HepG2 (cell line): Measurements from ENCODE around the gene ACAT2. TPM values are rescaled to one million over a fixed set of nuclear protein-coding genes. Genes with fewer than 3 reads are reported as not detected.

ENCODE experiments used
- ARID3A ChIP-seq: IDR thresholded peaks from 2 replicates; pipeline ENCODE4 v1.6.1; 2012; ENCODE audit warnings: low read depth, low read length, improper control_type of control experiment
- ARNT2 ChIP-seq: sonication (generic); formaldehyde crosslinking; IDR thresholded peaks from 2 replicates; pipeline ENCODE4 v1.8.0; 2022; ENCODE audit warnings: mild to moderate bottlenecking, low read depth, missing genetic modification reagents, moderate library complexity
- DPF2 ChIP-seq: sonication (generic); formaldehyde crosslinking; IDR thresholded peaks from 2 replicates; pipeline ENCODE4 v1.4.0; 2020; ENCODE audit warnings: mild to moderate bottlenecking, low read depth, missing genetic modification reagents, borderline replicate concordance
- EP300 ChIP-seq, 3 experiments: sonication (generic) in 1 of 3; formaldehyde crosslinking in 1 of 3; IDR thresholded peaks; 2 replicates each; pipeline versions ENCODE4 v1.5.1 to v1.6.1; 2011 to 2020; ENCODE audit warnings: low read depth in 2 of 3, low read length in 2 of 3, borderline replicate concordance in 1 of 3, improper control_type of control experiment in 1 of 3, mild to moderate bottlenecking in 1 of 3, missing genetic modification reagents in 1 of 3, moderate library complexity in 1 of 3
- FOXM1 ChIP-seq: sonication (generic); formaldehyde crosslinking; IDR thresholded peaks from 2 replicates; pipeline ENCODE4 v1.5.0; 2020; ENCODE audit warnings: missing genetic modification reagents
- GATA4 ChIP-seq: sonication (generic); IDR thresholded peaks from 2 replicates; pipeline ENCODE4 v1.6.1; 2016; ENCODE audit warnings: antibody characterized with exemption, low read depth, borderline replicate concordance
- HDAC2 ChIP-seq: sonication (generic); formaldehyde crosslinking; IDR thresholded peaks from 2 replicates; pipeline ENCODE4 v1.4.0; 2020; ENCODE audit warnings: missing genetic modification reagents
- KDM4B ChIP-seq: sonication (generic); formaldehyde crosslinking; IDR thresholded peaks from 2 replicates; pipeline ENCODE4 v1.4.0; 2020; ENCODE audit warnings: missing genetic modification reagents
- SAP130 ChIP-seq: IDR thresholded peaks from 2 replicates; pipeline ENCODE4 v1.6.1; 2016; ENCODE audit warnings: low read depth
- SOX13 ChIP-seq, 3 experiments: fragments of 450-650 bp in 1 of 3; sonication (generic) in 1 of 3; formaldehyde crosslinking in 1 of 3; IDR thresholded peaks in 2 of 3; conservative IDR thresholded peaks in 1 of 3; 2 replicates each; pipeline versions ENCODE4 v1.5.0 to v1.6.1; 2016 to 2020; ENCODE audit warnings: antibody characterized with exemption in 1 of 3, mild to moderate bottlenecking in 1 of 3, missing compliant biosample characterization in 1 of 3, missing genetic modification reagents in 1 of 3, moderate library complexity in 1 of 3
- SP5 ChIP-seq: IDR thresholded peaks from 2 replicates; pipeline ENCODE4 v1.6.1; 2016; ENCODE audit warnings: low read depth, borderline replicate concordance
- TBL1XR1 ChIP-seq: fragments of 150-350 bp; IDR thresholded peaks from 2 replicates; pipeline ENCODE4 v1.6.1; 2014; ENCODE audit warnings: borderline replicate concordance, low read length; ENCODE audit not compliant: partially characterized antibody
- U2AF2 ChIP-seq: fragments of 200-400 bp; formaldehyde crosslinking; IDR thresholded peaks from 2 replicates; pipeline ENCODE4 v1.6.1; 2017; ENCODE audit warnings: low read depth, mild to moderate bottlenecking, low read length
- ZFP41 ChIP-seq: sonication (generic); formaldehyde crosslinking; IDR thresholded peaks from 2 replicates; pipeline ENCODE4 v1.4.0; 2020; ENCODE audit warnings: mild to moderate bottlenecking, missing genetic modification reagents, borderline replicate concordance
- ZNF234 ChIP-seq: sonication (generic); formaldehyde crosslinking; conservative IDR thresholded peaks from 2 replicates; pipeline ENCODE4 v1.5.1; 2020; ENCODE audit warnings: mild to moderate bottlenecking, missing genetic modification reagents
- ZNF235 ChIP-seq: sonication (generic); formaldehyde crosslinking; IDR thresholded peaks from 2 replicates; pipeline ENCODE4 v1.8.1; 2023; ENCODE audit warnings: mild to moderate bottlenecking, missing genetic modification reagents, borderline replicate concordance
- ZNF598 ChIP-seq: sonication (generic); formaldehyde crosslinking; IDR thresholded peaks from 2 replicates; pipeline ENCODE4 v1.5.1; 2020; ENCODE audit warnings: mild to moderate bottlenecking, missing genetic modification reagents, borderline replicate concordance
- polyA plus RNA-seq, 8 experiments: library from polyadenylated mRNA; depleted of rRNA in 3 of 8; stranded (reverse) in 7 of 8; unstranded in 1 of 8; fragments of >200 nt; fragmentation: Illumina TruSeq in 4 of 8; extraction: Trizol in 4 of 8; gene quantifications; 2 replicates each; pipeline versions ENCODE4 v1.2.1 to v1.2.3, GENCODE V29; 2011 to 2016; ENCODE audit warnings: low read depth in 4 of 8, missing spikeins in 1 of 8, mixed read lengths in 1 of 8; ENCODE audit not compliant: insufficient read depth in 1 of 8
- total RNA-seq, 5 experiments: library from RNA; depleted of rRNA; stranded (reverse); fragments of >200 nt; fragmentation: Illumina TruSeq; extraction: Trizol; gene quantifications; 2 replicates each; pipeline ENCODE4 v1.2.3, GENCODE V29; 2016; ENCODE audit warnings: low read depth in 1 of 5
- TF ChIP-seq, protein P1 (sequence below): sonication (generic); formaldehyde crosslinking; IDR thresholded peaks from 2 replicates; pipeline ENCODE4 v1.4.0; 2020; ENCODE audit warnings: missing genetic modification reagents, borderline replicate concordance
- TF ChIP-seq, protein P2 (sequence below): sonication (generic); formaldehyde crosslinking; IDR thresholded peaks from 2 replicates; pipeline ENCODE4 v1.4.0; 2020; ENCODE audit warnings: mild to moderate bottlenecking, low read depth, missing genetic modification reagents
- TF ChIP-seq, protein P3 (sequence below): sonication (generic); formaldehyde crosslinking; IDR thresholded peaks from 2 replicates; pipeline ENCODE4 v1.4.0; 2020; ENCODE audit warnings: missing genetic modification reagents
- TF ChIP-seq, protein P4 (sequence below): sonication (generic); formaldehyde crosslinking; IDR thresholded peaks from 2 replicates; pipeline ENCODE4 v1.4.0; 2020; ENCODE audit warnings: mild to moderate bottlenecking, missing genetic modification reagents

Gene ACAT2
- total and polyA plus RNA-seq, 2 of the 13 experiments (the other 11 are each of a cell fraction or from before 2014, with no cell fraction given), result 121 to 534 TPM

- TF ChIP-seq, protein P1, sequence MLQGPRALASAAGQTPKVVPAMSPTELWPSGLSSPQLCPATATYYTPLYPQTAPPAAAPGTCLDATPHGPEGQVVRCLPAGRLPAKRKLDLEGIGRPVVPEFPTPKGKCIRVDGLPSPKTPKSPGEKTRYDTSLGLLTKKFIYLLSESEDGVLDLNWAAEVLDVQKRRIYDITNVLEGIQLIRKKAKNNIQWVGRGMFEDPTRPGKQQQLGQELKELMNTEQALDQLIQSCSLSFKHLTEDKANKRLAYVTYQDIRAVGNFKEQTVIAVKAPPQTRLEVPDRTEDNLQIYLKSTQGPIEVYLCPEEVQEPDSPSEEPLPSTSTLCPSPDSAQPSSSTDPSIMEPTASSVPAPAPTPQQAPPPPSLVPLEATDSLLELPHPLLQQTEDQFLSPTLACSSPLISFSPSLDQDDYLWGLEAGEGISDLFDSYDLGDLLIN (CRISPR knock-in tag), result no peak
- no peak for TF ChIP-seq FOXM1 (CRISPR knock-in tag)
- TF ChIP-seq GATA4, result no peak
- TF ChIP-seq, protein P2, sequence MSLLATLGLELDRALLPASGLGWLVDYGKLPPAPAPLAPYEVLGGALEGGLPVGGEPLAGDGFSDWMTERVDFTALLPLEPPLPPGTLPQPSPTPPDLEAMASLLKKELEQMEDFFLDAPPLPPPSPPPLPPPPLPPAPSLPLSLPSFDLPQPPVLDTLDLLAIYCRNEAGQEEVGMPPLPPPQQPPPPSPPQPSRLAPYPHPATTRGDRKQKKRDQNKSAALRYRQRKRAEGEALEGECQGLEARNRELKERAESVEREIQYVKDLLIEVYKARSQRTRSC, result peak; percentile 74; the same call in 1 of the 2 replicates
- TF ChIP-seq ZNF598 (CRISPR knock-in tag), result peak; percentile 100
- no peak; the same call in 1 of the 2 replicates for TF ChIP-seq ARID3A
- no peak for TF ChIP-seq ZNF235 (CRISPR knock-in tag)
- TF ChIP-seq SOX13 (IDR thresholded peaks at IDR 0.05), result no peak
- TF ChIP-seq SOX13 (CRISPR knock-in tag; conservative IDR thresholded peaks at IDR 0.05 in 1 of 2, IDR thresholded peaks at IDR 0.05 in 1 of 2), result 0 out of 4 replicates have a peak, but pooled peaks of 1 of the 2 experiments have one; percentile 8
- TF ChIP-seq HDAC2, result no peak
- TF ChIP-seq U2AF2, result no peak
- TF ChIP-seq ZFP41 (CRISPR knock-in tag), result no peak
- TF ChIP-seq, protein P3, sequence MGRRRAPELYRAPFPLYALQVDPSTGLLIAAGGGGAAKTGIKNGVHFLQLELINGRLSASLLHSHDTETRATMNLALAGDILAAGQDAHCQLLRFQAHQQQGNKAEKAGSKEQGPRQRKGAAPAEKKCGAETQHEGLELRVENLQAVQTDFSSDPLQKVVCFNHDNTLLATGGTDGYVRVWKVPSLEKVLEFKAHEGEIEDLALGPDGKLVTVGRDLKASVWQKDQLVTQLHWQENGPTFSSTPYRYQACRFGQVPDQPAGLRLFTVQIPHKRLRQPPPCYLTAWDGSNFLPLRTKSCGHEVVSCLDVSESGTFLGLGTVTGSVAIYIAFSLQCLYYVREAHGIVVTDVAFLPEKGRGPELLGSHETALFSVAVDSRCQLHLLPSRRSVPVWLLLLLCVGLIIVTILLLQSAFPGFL (CRISPR knock-in tag), result peak; percentile 95
- TF ChIP-seq DPF2 (CRISPR knock-in tag), result no peak
- no peak for TF ChIP-seq ZNF234
- TF ChIP-seq ARNT2, result no peak
- TF ChIP-seq, protein P4, sequence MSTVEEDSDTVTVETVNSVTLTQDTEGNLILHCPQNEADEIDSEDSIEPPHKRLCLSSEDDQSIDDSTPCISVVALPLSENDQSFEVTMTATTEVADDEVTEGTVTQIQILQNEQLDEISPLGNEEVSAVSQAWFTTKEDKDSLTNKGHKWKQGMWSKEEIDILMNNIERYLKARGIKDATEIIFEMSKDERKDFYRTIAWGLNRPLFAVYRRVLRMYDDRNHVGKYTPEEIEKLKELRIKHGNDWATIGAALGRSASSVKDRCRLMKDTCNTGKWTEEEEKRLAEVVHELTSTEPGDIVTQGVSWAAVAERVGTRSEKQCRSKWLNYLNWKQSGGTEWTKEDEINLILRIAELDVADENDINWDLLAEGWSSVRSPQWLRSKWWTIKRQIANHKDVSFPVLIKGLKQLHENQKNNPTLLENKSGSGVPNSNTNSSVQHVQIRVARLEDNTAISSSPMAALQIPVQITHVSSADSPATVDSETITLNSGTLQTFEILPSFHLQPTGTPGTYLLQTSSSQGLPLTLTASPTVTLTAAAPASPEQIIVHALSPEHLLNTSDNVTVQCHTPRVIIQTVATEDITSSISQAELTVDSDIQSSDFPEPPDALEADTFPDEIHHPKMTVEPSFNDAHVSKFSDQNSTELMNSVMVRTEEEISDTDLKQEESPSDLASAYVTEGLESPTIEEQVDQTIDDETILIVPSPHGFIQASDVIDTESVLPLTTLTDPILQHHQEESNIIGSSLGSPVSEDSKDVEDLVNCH (CRISPR knock-in tag), result 0 out of 2 replicates have a peak, but pooled peaks have one; percentile 0
- TF ChIP-seq EP300 (IDR thresholded peaks at IDR 0.05; ENCODE audit: low read depth in 2 of 2, low read length in 2 of 2), result 0 out of 4 replicates have a peak, but pooled peaks of 1 of the 2 experiments have one; percentile 37
- no peak for TF ChIP-seq EP300 (CRISPR knock-in tag; IDR thresholded peaks at IDR 0.05; ENCODE audit: borderline replicate concordance)
- no peak for TF ChIP-seq SP5 (CRISPR knock-in tag)
- no peak for TF ChIP-seq TBL1XR1
- TF ChIP-seq KDM4B (CRISPR knock-in tag), result no peak
- TF ChIP-seq SAP130, result no peak
These were observed 35.5 kb upstream of the ACAT2 start (continued) for GRCh38 chr6:159726255-159726917.
